ENCODE data around the gene OGFOD2.

- TF ChIP-seq CTCF (IDR thresholded peaks at IDR 0.05) (no peak), POLR2A (IDR thresholded peaks at IDR 0.05) (no peak)
Measured at GRCh38 chr12:122944605-122945592, 30.1 kb upstream of the OGFOD2 start.
